ENCODE results near the gene EPS8L3. TPM values are rescaled to one million over a fixed set of nuclear protein-coding genes. Genes with fewer than 3 reads are reported as not detected.

The EPS8L3 gene
- total and polyA plus RNA-seq, 9 of the 15 experiments (the other 6 are each of a cell fraction or from before 2014, with no cell fraction given), result 0.09 to 0.42 (median 0.14) TPM; not detected in 5

GRCh38 chr1:109762821-109763645 is 690 bp downstream of the EPS8L3 start (continued):
- no peak for TF ChIP-seq BHLHE40 (IDR thresholded peaks at IDR 0.05; ENCODE audit: low read length)
- no peak for TF ChIP-seq RBM25 (IDR thresholded peaks at IDR 0.05; ENCODE audit: low read depth, low read length, severe bottlenecking)
- TF ChIP-seq ZNF232 (CRISPR knock-in tag; IDR thresholded peaks at IDR 0.05), result no peak
- TF ChIP-seq ZMIZ1 (IDR thresholded peaks at IDR 0.05; ENCODE audit: low read depth in 2 of 2, low read length in 2 of 2), result no peak
- no peak for TF ChIP-seq YBX1 (IDR thresholded peaks at IDR 0.05)
- TF ChIP-seq PHB (CRISPR knock-in tag; IDR thresholded peaks at IDR 0.05), result no peak
- no peak for TF ChIP-seq KDM1A (IDR thresholded peaks at IDR 0.05)
- peak; percentile 80 for TF ChIP-seq ZNF311 (CRISPR knock-in tag; IDR thresholded peaks at IDR 0.05)
- TF ChIP-seq PHF20 (IDR thresholded peaks at IDR 0.05; ENCODE audit: partially characterized antibody), result no peak
- no peak for TF ChIP-seq GTF2F1 (IDR thresholded peaks at IDR 0.05; ENCODE audit: low read depth, low read length)
- no peak for TF ChIP-seq ZKSCAN1 (IDR thresholded peaks at IDR 0.05; ENCODE audit: low read depth, low read length)
- no peak for TF ChIP-seq ARID2 (IDR thresholded peaks at IDR 0.05)
- no peak for TF ChIP-seq ZNF695 (CRISPR knock-in tag; IDR thresholded peaks at IDR 0.05)
- 0 out of 2 replicates have a peak, but pooled peaks have one; percentile 12 for TF ChIP-seq SREBF2 (CRISPR knock-in tag; IDR thresholded peaks at IDR 0.05)
- TF ChIP-seq HDAC6 (IDR thresholded peaks at IDR 0.05; ENCODE audit: low read depth, low read length), result no peak
- TF ChIP-seq MYC (IDR thresholded peaks at IDR 0.05; ENCODE audit: low read depth, low read length), result 0 out of 2 replicates have a peak, but pooled peaks have one; percentile 15
- TF ChIP-seq MYC (CRISPR knock-in tag; IDR thresholded peaks at IDR 0.05; ENCODE audit: borderline replicate concordance, low read depth), result no peak
- TF ChIP-seq ZKSCAN8 (CRISPR knock-in tag; IDR thresholded peaks at IDR 0.05), result peak; percentile 75; the same call in 1 of the 2 replicates
- TF ChIP-seq ZBTB5 (IDR thresholded peaks at IDR 0.05), result no peak
- TF ChIP-seq UBTF (IDR thresholded peaks at IDR 0.05; ENCODE audit: borderline replicate concordance in 1 of 2, low read depth in 2 of 2, low read length in 2 of 2), result no peak
- no peak for TF ChIP-seq XRCC3 (IDR thresholded peaks at IDR 0.05)
- no peak for TF ChIP-seq DNMT1 (IDR thresholded peaks at IDR 0.05)
